Prostate gland (tissue), 2 donors: ENCODE data around the gene TRIM56. TPM values are rescaled to one million over a fixed set of nuclear protein-coding genes. Genes with fewer than 3 reads are reported as not detected.

Experiments used
- DNase-seq: peaks from one replicate; pipeline ENCODE4 v3.0.0-alpha.2; 2019; ENCODE audit warnings: low spot score
- H3K27ac ChIP-seq, 2 donors: fragments of 200-600 bp; sonication (generic); 2 replicates each; pipeline ENCODE4 v1.5.1; 2017 to 2019
- H3K27me3 ChIP-seq: fragments of 200-600 bp; sonication (generic); replicated peaks from 2 replicates; pipeline ENCODE4 v1.5.1; 2019; ENCODE audit not compliant: insufficient read depth
- H3K36me3 ChIP-seq, 2 donors: fragments of 200-600 bp; sonication (generic); 1 replicate in 1 of 2; 2 replicates in 1 of 2; pipeline versions ENCODE4 v1.5.1 to v1.8.1; 2017 to 2019
- H3K4me1 ChIP-seq: fragments of 200-600 bp; sonication (generic); replicated peaks from 2 replicates; pipeline ENCODE4 v1.5.1; 2019
- H3K4me3 ChIP-seq, 2 donors: fragments of 200-600 bp; sonication (generic); 2 replicates each; pipeline ENCODE4 v1.5.1; 2017 to 2019
- H3K9me3 ChIP-seq: fragments of 200-600 bp; sonication (generic); 2 replicates; pipeline ENCODE4 v1.5.1; 2017
- POLR2A ChIP-seq: fragments of 450-650 bp; IDR thresholded peaks from one replicate; pipeline ENCODE4 v1.6.1; 2016; ENCODE audit warnings: antibody characterized with exemption, mild to moderate bottlenecking
- POLR2AphosphoS5 ChIP-seq: sonication (generic); formaldehyde crosslinking; IDR thresholded peaks from one replicate; pipeline ENCODE4 v1.6.1; 2017; ENCODE audit warnings: antibody characterized with exemption
- WGBS: methylation state at CpG from one replicate; pipeline ENCODE4 v1.1.5; 2018; 5-methylcytosine and 5-hydroxymethylcytosine counted together
- intact Hi-C: fragments of 100-400 bp; cut with DNase I; formaldehyde crosslinking; loops from one replicate; pipeline ENCODE4 v1.14.2; 2022
- total RNA-seq, 2 donors: library from RNA; depleted of rRNA; stranded (reverse); fragments of >200 nt; gene quantifications; one replicate each; pipeline ENCODE4 v1.1.0, GENCODE V29; 2016
- TF ChIP-seq, protein P1 (sequence below), 4 experiments: fragments of 200-600 bp in 2 of 4; fragments of 450-650 bp in 2 of 4; sonication (generic) in 2 of 4; IDR thresholded peaks; 1 replicate in 3 of 4; 2 replicates in 1 of 4; pipeline ENCODE4 v1.5.1; 2016 to 2019; ENCODE audit warnings: antibody characterized with exemption in 4 of 4, mild to moderate bottlenecking in 2 of 4, moderate library complexity in 2 of 4

The TRIM56 gene
- total RNA-seq, 2 donors from 2014 or later: 32.0 to 36.1 TPM

GRCh38 chr7:101124376-101125056 lies 39.2 kb downstream of the TRIM56 start:
- Histone ChIP-seq H3K36me3 (no peaks in the 10 kb centered on the region), H3K27me3 (no peaks in the 10 kb centered on the region), H3K9me3 (no peaks in the 10 kb centered on the region), H3K4me3 (no peak overlapping the region), H3K4me1 (no peaks in the 10 kb centered on the region), H3K27ac (peak overlapping the region in 1 of 2 donors; percentile 15)
- no peak for DNase-seq
- TF ChIP-seq POLR2AphosphoS5: no peak
- TF ChIP-seq POLR2A: no peak
- TF ChIP-seq, protein P1, sequence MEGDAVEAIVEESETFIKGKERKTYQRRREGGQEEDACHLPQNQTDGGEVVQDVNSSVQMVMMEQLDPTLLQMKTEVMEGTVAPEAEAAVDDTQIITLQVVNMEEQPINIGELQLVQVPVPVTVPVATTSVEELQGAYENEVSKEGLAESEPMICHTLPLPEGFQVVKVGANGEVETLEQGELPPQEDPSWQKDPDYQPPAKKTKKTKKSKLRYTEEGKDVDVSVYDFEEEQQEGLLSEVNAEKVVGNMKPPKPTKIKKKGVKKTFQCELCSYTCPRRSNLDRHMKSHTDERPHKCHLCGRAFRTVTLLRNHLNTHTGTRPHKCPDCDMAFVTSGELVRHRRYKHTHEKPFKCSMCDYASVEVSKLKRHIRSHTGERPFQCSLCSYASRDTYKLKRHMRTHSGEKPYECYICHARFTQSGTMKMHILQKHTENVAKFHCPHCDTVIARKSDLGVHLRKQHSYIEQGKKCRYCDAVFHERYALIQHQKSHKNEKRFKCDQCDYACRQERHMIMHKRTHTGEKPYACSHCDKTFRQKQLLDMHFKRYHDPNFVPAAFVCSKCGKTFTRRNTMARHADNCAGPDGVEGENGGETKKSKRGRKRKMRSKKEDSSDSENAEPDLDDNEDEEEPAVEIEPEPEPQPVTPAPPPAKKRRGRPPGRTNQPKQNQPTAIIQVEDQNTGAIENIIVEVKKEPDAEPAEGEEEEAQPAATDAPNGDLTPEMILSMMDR (IDR thresholded peaks at IDR 0.05): no peak
- intact Hi-C loops: no loop called here
- 54% methylated on average over 7 of the region's 7 CpGs for WGBS

DNA sequence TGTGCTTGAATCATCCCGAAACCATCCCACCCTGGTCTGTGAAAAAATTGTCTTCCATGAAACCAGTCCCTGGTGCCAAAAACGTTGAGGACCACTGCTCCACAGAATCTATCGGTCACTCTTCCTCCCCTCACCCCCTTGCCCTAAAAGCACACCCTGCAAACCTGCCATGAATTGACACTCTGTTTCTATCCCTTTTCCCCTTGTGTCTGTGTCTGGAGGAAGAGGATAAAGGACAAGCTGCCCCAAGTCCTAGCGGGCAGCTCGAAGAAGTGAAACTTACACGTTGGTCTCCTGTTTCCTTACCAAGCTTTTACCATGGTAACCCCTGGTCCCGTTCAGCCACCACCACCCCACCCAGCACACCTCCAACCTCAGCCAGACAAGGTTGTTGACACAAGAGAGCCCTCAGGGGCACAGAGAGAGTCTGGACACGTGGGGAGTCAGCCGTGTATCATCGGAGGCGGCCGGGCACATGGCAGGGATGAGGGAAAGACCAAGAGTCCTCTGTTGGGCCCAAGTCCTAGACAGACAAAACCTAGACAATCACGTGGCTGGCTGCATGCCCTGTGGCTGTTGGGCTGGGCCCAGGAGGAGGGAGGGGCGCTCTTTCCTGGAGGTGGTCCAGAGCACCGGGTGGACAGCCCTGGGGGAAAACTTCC lies 40.8 kb downstream of the TRIM56 start:
- Histone ChIP-seq H3K27ac (peak overlapping the region; percentile 46 to 63), H3K9me3 (no peaks in the 10 kb centered on the region), H3K4me3 (no peak overlapping the region), H3K36me3 (no peaks in the 10 kb centered on the region), H3K4me1 (no peaks in the 10 kb centered on the region), H3K27me3 (no peaks in the 10 kb centered on the region)
- TF ChIP-seq POLR2AphosphoS5 (no peak), POLR2A (no peak)
- TF ChIP-seq, protein P1 (IDR thresholded peaks at IDR 0.05): no peak
- intact Hi-C loops: no loop called here
- no peak for DNase-seq
- WGBS: 21% methylated on average over 15 of the region's 15 CpGs

- 4% methylated on average over 22 of the region's 22 CpGs for WGBS
- no peak within 1 kb of the TSS for H3K4me3 ChIP-seq
These were observed 41.6 kb downstream of the TRIM56 start, which contains the start of gene SERPINE1 for GRCh38 chr7:101126651-101127459. TSS of gene SERPINE1 (plus strand) at chr7:101127104. CDS start at chr7:101128394, 1,290 bp downstream.

DNA sequence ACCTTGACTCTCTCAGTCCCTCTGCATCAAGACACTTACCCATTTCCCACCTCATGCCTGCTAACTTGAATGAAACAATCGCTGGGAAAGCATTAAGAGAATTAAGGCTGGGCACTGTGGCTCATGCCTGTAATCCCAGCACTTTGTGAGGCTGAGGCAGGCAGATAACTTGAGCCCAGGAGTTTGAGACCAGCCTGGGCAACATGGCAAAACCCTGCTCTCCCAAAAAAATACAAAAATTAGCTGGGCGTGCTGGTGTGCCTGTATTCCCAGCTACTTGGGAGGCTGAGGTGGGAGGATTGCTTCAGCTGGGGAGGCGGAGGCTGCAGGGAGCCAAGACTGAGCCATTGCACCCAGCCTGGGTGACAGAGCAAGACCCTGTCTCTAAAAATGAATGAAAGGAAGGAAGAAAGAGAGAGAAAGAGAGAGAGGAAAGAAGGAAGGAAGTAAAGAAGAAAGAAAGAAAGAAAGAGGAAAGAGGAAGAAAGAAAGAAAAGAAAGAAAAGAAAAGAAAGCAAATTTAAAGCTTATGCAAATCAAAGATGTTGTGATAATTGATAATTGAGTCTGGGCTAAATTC lies 42.3 kb downstream of the TRIM56 start:
- Histone ChIP-seq H3K27ac (peak overlapping the region in 1 of 2 donors; percentile 27), H3K4me1 (no peaks in the 10 kb centered on the region), H3K36me3 (no peaks in the 10 kb centered on the region), H3K9me3 (no peaks in the 10 kb centered on the region), H3K4me3 (no peak overlapping the region), H3K27me3 (no peaks in the 10 kb centered on the region)
- 72% methylated on average over 3 of the region's 3 CpGs for WGBS
- intact Hi-C loops: no loop called here
- DNase-seq: no peak
- TF ChIP-seq, protein P1 (IDR thresholded peaks at IDR 0.05): no peak
- no peak for TF ChIP-seq POLR2A
- TF ChIP-seq POLR2AphosphoS5: no peak

More at GRCh38 chr7:101126651-101127459, 41.6 kb downstream of the TRIM56 start, which contains the start of gene SERPINE1:
- H3K9me3 ChIP-seq: no peaks in the 10 kb centered on the region
- no peaks in the 10 kb centered on the region for H3K4me1 ChIP-seq
- intact Hi-C loops: no loop called here
- H3K36me3 ChIP-seq: no peaks in the 10 kb centered on the region
- H3K27me3 ChIP-seq: no peaks in the 10 kb centered on the region
- peak; percentile 77 for TF ChIP-seq POLR2AphosphoS5
- TF ChIP-seq, protein P1 (IDR thresholded peaks at IDR 0.05): no peak
- TF ChIP-seq POLR2A: peak; percentile 90
- peak; percentile 74 for DNase-seq
- peak within 1 kb of the TSS; percentile 46 to 63 for H3K27ac ChIP-seq
